Thoracic aorta (tissue), 2 donors: ENCODE data around the gene PDCD10. TPM values are rescaled to one million over a fixed set of nuclear protein-coding genes. Genes with fewer than 3 reads are reported as not detected.

ENCODE experiments used
- ATAC-seq: fragments of 150-250 bp; one replicate; pipeline ENCODE4 v1.8.0; 2017; ENCODE audit warnings: low read depth; ENCODE audit not compliant: insufficient number of reproducible peaks, low FRiP score
- DNase-seq: peaks from one replicate; pipeline ENCODE4 v3.0.0-alpha.2; 2020; ENCODE audit warnings: low spot score
- H3K27ac ChIP-seq, 2 donors: fragments of 200-600 bp; sonication (generic); 1 replicate in 1 of 2; 2 replicates in 1 of 2; pipeline ENCODE4 v1.5.1; 2016; ENCODE audit warnings: mild to moderate bottlenecking in 2 of 2, moderate library complexity in 2 of 2
- H3K27me3 ChIP-seq: fragments of 200-600 bp; sonication (generic); replicated peaks from 2 replicates; pipeline ENCODE4 v1.6.0; 2016; ENCODE audit warnings: mild to moderate bottlenecking; ENCODE audit not compliant: insufficient read depth
- H3K36me3 ChIP-seq: fragments of 200-600 bp; sonication (generic); one replicate; pipeline ENCODE4 v1.5.1; 2016
- H3K4me1 ChIP-seq, 2 donors: fragments of 200-600 bp; sonication (generic); 1 replicate in 1 of 2; 2 replicates in 1 of 2; pipeline versions ENCODE4 v1.5.1 to v1.6.0; 2016; ENCODE audit warnings: low read depth in 2 of 2, mild to moderate bottlenecking in 1 of 2; ENCODE audit not compliant: control insufficient read depth in 1 of 2
- H3K4me3 ChIP-seq: fragments of 200-600 bp; sonication (generic); 2 replicates; pipeline ENCODE4 v1.5.1; 2016; ENCODE audit warnings: mild to moderate bottlenecking
- H3K9me3 ChIP-seq: fragments of 200-600 bp; sonication (generic); 2 replicates; pipeline ENCODE4 v1.5.1; 2016
- total RNA-seq, 2 donors: library from RNA; depleted of rRNA; stranded (reverse); fragments of >200 nt; gene quantifications; one replicate each; pipeline versions ENCODE4 v1.1.0 to v1.2.3, GENCODE V29; 2016
- TF ChIP-seq, protein P1 (sequence below): fragments of 200-600 bp; sonication (generic); IDR thresholded peaks from one replicate; pipeline ENCODE4 v1.5.1; 2019; ENCODE audit warnings: antibody characterized with exemption

Gene PDCD10
- total RNA-seq, 2 donors from 2014 or later = 55.5 to 77.3 TPM

DNA sequence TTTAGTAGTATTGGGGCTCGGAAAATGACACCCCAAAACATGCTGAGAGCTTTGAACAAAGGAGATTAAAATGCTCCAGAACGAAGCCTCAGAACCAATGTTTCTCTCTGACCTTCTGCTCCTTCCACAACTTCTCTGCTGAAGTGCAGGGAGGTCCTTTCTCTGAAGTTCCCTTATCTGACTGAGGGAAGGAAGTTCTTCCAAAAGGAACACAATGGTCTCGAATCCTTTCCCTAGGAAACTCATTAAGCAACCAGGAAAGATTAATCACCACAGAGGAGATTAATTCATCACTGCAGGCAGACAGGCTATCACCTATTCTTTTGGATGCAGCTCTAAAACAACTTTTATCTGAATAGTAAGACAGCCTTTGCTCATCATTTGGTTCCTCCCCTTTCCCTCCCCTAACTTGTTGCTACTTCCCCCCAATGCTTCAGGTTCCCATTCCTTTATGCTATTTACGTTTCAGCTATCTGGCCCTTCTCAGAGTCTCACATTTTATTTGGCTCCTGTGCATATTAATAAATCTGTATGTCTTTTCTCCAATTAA is 62.7 kb downstream of the PDCD10 start:
- Histone ChIP-seq H3K9me3 (peaks cover 12% of the 10 kb centered on the region), H3K27me3 (no peaks in the 10 kb centered on the region), H3K36me3 (peaks cover 8% of the 10 kb centered on the region), H3K27ac (no peak overlapping the region), H3K4me3 (no peak overlapping the region), H3K4me1 (no peaks in the 10 kb centered on the region)
- ATAC-seq (no peak), DNase-seq (no peak)
- TF ChIP-seq, protein P1, sequence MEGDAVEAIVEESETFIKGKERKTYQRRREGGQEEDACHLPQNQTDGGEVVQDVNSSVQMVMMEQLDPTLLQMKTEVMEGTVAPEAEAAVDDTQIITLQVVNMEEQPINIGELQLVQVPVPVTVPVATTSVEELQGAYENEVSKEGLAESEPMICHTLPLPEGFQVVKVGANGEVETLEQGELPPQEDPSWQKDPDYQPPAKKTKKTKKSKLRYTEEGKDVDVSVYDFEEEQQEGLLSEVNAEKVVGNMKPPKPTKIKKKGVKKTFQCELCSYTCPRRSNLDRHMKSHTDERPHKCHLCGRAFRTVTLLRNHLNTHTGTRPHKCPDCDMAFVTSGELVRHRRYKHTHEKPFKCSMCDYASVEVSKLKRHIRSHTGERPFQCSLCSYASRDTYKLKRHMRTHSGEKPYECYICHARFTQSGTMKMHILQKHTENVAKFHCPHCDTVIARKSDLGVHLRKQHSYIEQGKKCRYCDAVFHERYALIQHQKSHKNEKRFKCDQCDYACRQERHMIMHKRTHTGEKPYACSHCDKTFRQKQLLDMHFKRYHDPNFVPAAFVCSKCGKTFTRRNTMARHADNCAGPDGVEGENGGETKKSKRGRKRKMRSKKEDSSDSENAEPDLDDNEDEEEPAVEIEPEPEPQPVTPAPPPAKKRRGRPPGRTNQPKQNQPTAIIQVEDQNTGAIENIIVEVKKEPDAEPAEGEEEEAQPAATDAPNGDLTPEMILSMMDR = no peak

DNA sequence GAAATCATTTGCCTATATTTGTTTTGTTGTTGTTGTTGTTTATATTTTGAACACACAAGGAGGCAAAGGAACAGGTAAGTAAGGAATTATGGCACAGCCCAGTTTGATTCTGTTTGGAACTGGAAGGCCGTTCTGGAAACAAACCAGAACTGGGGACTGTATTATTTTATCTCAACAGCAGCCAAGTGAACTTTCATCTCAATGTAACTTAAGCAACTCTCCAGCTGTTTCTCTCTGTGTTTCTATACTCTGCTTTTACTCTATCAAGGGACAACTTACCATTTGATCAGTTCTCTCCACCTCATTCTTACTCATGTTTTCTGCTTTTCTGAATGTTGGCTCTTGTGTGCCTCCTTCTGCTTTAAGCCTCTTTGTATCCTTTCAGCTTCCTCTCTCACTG is 65.0 kb downstream of the PDCD10 start:
- Histone ChIP-seq H3K4me3 (no peak overlapping the region), H3K27me3 (no peaks in the 10 kb centered on the region), H3K36me3 (no peaks in the 10 kb centered on the region), H3K4me1 (no peaks in the 10 kb centered on the region), H3K9me3 (no peaks in the 10 kb centered on the region), H3K27ac (no peak overlapping the region)
- DNase-seq (no peak), ATAC-seq (no peak)
- TF ChIP-seq, protein P1 = no peak

DNA sequence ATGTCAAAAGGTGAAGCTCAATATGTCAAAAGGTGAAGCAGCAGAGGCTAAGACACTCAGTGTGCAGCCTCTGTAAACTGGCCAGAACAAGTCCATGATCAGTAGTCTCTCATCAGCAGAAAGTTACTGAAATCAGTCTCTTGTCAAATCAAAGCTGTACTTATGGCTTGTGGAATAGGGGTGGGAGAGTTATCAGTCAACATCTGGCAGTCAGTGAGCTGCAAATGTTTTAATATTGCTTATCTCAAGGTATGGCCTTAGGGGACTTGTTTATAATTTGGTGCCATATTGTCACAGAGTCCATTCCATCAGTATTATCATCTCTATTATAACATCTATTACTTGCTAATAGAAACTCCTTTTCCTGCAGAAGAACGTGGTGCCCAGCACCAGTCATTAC is 66.0 kb downstream of the PDCD10 start:
- Histone ChIP-seq H3K36me3 (no peaks in the 10 kb centered on the region), H3K4me3 (no peak overlapping the region), H3K9me3 (no peaks in the 10 kb centered on the region), H3K4me1 (no peaks in the 10 kb centered on the region), H3K27me3 (no peaks in the 10 kb centered on the region), H3K27ac (no peak overlapping the region)
- ATAC-seq = no peak
- TF ChIP-seq, protein P1 = no peak
- DNase-seq = no peak

DNA sequence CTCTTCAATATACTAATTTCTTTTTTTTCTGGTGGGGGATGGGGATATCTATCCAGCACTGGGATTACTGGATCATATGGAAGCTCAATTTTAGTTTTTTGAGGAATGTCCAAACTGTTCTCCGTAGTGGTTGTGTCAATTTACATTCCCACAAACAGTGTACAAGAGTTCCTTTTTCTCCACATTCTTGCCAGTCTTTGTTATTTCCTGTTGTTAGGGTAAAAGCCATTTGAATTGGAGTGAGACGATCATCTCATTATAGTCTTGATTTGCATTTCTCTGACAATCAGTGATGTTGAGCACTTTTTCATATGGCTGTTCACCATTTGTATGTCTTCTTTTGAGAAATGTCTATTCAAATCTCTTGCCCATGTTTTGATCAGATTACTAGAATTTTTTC is 68.1 kb downstream of the PDCD10 start:
- no peak overlapping the region for H3K4me3 ChIP-seq
- ATAC-seq (no peak), DNase-seq (no peak)
- no peaks in the 10 kb centered on the region for H3K4me1 ChIP-seq
- no peaks in the 10 kb centered on the region for H3K9me3 ChIP-seq
- no peak overlapping the region for H3K27ac ChIP-seq
- H3K36me3 ChIP-seq = no peaks in the 10 kb centered on the region
- H3K27me3 ChIP-seq = no peaks in the 10 kb centered on the region
- TF ChIP-seq, protein P1 = no peak

DNA sequence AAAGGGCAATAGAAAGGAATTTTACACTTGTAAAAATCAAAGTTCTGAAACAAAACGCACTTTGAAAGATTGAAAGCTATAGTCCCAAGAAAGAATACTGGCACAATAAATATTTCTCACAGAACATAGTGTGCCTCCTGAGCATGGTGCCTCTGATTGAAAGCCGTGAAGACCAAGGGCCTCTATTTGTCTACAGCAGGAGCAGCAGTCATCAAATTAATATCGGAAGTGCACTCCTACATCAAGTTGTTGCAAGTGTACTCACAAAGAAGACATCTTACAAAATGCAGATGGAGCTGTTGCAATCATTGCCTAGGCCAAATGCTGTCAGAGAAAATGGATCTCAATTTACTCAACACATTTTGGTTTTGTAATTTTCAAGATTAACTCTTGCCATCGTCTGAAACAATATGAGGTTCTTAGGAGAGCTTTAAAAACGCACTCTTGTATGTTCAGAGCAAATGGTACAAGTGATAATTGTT is 71.7 kb downstream of the PDCD10 start:
- H3K36me3 ChIP-seq = no peaks in the 10 kb centered on the region
- TF ChIP-seq, protein P1 = no peak
- no peak for ATAC-seq

More for the DNA sequence above, 71.7 kb downstream of the PDCD10 start:
- H3K9me3 ChIP-seq = no peaks in the 10 kb centered on the region
- no peaks in the 10 kb centered on the region for H3K4me1 ChIP-seq
- H3K27me3 ChIP-seq = no peaks in the 10 kb centered on the region
- no peak overlapping the region for H3K27ac ChIP-seq
- H3K4me3 ChIP-seq = no peak overlapping the region
- no peak for DNase-seq
